ENCODE data around the gene CAMTA1.

CAMTA1 gene

DNA sequence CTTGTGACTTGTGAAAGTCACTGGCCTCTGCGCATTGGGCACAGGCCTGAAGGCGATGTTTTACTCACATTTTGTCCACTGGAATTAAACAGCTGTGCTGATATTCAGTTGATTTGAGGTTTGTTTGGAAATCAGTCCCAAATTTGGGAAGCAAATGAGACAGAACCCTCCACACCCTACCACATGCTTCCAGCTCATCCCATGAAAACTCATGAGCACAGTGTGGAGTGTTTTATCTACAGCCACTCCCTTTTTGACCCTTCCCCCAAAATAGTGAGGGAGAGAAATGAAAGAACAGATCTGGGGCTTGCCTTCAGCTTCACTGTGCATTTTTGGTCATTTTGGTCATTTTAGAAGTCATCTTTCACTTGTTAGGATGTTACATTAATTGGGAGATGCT lies 101.3 kb downstream of the CAMTA1 start:
- ChIA-PET CTCF (interaction anchor here (0.7 to 0.8 kb wide), 2 partner anchors 8 to 91 kb away, joined by 3 to 4 read pairs; no protein-coding TSS in a partner anchor), POLR2A (no interaction called here)
- H3K9me3 ChIP-seq (ENCODE audit: control insufficient read depth, insufficient read depth, low read depth, low read length): no peaks in the 10 kb centered on the region
- H3K36me3 ChIP-seq (ENCODE audit: control insufficient read depth in 2 of 2, insufficient read depth in 1 of 2, low read length in 2 of 2): peaks cover 0 to 7% of the 10 kb centered on the region in 2 experiments; a peak in 1 of 3 replicates
- no peaks in the 10 kb centered on the region for H3K4me1 ChIP-seq (ENCODE audit: control insufficient read depth, insufficient read depth, low read length)
- no peak overlapping the region for H3K4me3 ChIP-seq (ENCODE audit: low read depth, low read length)
- TF ChIP-seq ZNF600 (tag by site-specific recombination; IDR thresholded peaks at IDR 0.05) (no peak), YY2 (tag by site-specific recombination; IDR thresholded peaks at IDR 0.05) (no peak), ZBTB1 (tag by site-specific recombination; IDR thresholded peaks at IDR 0.05) (no peak), ZNF777 (tag by site-specific recombination; IDR thresholded peaks at IDR 0.05; ENCODE audit: borderline replicate concordance) (no peak), ZNF701 (tag by site-specific recombination; IDR thresholded peaks at IDR 0.05) (no peak), ZNF248 (tag by site-specific recombination; IDR thresholded peaks at IDR 0.05) (no peak), RBAK (tag by site-specific recombination; IDR thresholded peaks at IDR 0.05) (no peak), ZNF626 (tag by site-specific recombination; IDR thresholded peaks at IDR 0.05) (no peak)
- TF ChIP-seq, protein P1, sequence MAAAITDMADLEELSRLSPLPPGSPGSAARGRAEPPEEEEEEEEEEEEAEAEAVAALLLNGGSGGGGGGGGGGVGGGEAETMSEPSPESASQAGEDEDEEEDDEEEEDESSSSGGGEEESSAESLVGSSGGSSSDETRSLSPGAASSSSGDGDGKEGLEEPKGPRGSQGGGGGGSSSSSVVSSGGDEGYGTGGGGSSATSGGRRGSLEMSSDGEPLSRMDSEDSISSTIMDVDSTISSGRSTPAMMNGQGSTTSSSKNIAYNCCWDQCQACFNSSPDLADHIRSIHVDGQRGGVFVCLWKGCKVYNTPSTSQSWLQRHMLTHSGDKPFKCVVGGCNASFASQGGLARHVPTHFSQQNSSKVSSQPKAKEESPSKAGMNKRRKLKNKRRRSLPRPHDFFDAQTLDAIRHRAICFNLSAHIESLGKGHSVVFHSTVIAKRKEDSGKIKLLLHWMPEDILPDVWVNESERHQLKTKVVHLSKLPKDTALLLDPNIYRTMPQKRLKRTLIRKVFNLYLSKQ (tag by site-specific recombination; IDR thresholded peaks at IDR 0.05; ENCODE audit: borderline replicate concordance): no peak
- no peak overlapping the region for H3K27ac ChIP-seq (ENCODE audit: extremely low read depth, low read depth, low read length)

DNA sequence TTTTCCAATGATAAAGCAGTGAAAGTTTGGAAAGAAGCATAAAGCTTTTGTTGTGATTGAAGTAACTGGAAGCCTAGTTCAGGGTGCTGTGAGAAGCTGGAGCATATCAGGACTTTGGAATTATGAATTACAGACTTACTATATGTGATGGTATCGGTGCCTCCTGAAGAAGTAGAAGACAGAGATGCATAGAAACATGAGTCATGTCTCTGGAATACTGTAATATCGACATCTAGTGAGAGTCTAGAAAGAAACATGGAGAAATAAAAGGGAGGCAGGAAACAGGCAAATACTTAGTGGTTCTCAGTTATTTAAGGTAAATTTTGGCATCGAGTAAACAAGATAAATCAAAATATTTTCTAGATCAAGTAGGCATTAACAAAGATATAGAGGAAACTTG lies 103.0 kb downstream of the CAMTA1 start:
- ChIA-PET CTCF (interaction anchor here (0.6 to 1.0 kb wide), 4 partner anchors 9 to 320 kb away, joined by 3 to 4 read pairs (median 3); no protein-coding TSS in a partner anchor), POLR2A (no interaction called here)
- Histone ChIP-seq H3K4me1 (ENCODE audit: control insufficient read depth, insufficient read depth, low read length) (no peaks in the 10 kb centered on the region), H3K36me3 (ENCODE audit: control insufficient read depth in 2 of 2, insufficient read depth in 1 of 2, low read length in 2 of 2) (peaks cover 0 to 7% of the 10 kb centered on the region in 2 experiments; a peak in 1 of 3 replicates), H3K9me3 (ENCODE audit: control insufficient read depth, insufficient read depth, low read depth, low read length) (no peaks in the 10 kb centered on the region), H3K27ac (ENCODE audit: extremely low read depth, low read depth, low read length) (no peak overlapping the region), H3K4me3 (ENCODE audit: low read depth, low read length) (no peak overlapping the region)
- TF ChIP-seq, protein P2, sequence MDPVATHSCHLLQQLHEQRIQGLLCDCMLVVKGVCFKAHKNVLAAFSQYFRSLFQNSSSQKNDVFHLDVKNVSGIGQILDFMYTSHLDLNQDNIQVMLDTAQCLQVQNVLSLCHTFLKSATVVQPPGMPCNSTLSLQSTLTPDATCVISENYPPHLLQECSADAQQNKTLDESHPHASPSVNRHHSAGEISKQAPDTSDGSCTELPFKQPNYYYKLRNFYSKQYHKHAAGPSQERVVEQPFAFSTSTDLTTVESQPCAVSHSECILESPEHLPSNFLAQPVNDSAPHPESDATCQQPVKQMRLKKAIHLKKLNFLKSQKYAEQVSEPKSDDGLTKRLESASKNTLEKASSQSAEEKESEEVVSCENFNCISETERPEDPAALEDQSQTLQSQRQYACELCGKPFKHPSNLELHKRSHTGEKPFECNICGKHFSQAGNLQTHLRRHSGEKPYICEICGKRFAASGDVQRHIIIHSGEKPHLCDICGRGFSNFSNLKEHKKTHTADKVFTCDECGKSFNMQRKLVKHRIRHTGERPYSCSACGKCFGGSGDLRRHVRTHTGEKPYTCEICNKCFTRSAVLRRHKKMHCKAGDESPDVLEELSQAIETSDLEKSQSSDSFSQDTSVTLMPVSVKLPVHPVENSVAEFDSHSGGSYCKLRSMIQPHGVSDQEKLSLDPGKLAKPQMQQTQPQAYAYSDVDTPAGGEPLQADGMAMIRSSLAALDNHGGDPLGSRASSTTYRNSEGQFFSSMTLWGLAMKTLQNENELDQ (tag by site-specific recombination; IDR thresholded peaks at IDR 0.05; ENCODE audit: low read depth): no peak
- TF ChIP-seq ZNF530 (tag by site-specific recombination; IDR thresholded peaks at IDR 0.05; ENCODE audit: low read depth) (no peak), ZNF324 (tag by site-specific recombination; IDR thresholded peaks at IDR 0.05) (no peak), ZNF112 (tag by site-specific recombination; IDR thresholded peaks at IDR 0.05) (no peak), ZNF302 (tag by site-specific recombination; IDR thresholded peaks at IDR 0.05; ENCODE audit: low read depth) (no peak), ZFP41 (tag by site-specific recombination; IDR thresholded peaks at IDR 0.05; ENCODE audit: borderline replicate concordance) (no peak), ZNF404 (tag by site-specific recombination; IDR thresholded peaks at IDR 0.05) (no peak)
- TF ChIP-seq, protein P3, sequence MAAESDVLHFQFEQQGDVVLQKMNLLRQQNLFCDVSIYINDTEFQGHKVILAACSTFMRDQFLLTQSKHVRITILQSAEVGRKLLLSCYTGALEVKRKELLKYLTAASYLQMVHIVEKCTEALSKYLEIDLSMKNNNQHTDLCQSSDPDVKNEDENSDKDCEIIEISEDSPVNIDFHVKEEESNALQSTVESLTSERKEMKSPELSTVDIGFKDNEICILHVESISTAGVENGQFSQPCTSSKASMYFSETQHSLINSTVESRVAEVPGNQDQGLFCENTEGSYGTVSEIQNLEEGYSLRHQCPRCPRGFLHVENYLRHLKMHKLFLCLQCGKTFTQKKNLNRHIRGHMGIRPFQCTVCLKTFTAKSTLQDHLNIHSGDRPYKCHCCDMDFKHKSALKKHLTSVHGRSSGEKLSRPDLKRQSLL (tag by site-specific recombination; IDR thresholded peaks at IDR 0.05): no peak
- TF ChIP-seq, protein P4, sequence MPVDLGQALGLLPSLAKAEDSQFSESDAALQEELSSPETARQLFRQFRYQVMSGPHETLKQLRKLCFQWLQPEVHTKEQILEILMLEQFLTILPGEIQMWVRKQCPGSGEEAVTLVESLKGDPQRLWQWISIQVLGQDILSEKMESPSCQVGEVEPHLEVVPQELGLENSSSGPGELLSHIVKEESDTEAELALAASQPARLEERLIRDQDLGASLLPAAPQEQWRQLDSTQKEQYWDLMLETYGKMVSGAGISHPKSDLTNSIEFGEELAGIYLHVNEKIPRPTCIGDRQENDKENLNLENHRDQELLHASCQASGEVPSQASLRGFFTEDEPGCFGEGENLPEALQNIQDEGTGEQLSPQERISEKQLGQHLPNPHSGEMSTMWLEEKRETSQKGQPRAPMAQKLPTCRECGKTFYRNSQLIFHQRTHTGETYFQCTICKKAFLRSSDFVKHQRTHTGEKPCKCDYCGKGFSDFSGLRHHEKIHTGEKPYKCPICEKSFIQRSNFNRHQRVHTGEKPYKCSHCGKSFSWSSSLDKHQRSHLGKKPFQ (tag by site-specific recombination; IDR thresholded peaks at IDR 0.05): no peak

Data from HEK293 (cell line).